Measurements from ENCODE around the gene LSM14B. TPM values are rescaled to one million over a fixed set of nuclear protein-coding genes. Genes with fewer than 3 reads are reported as not detected.
A peak's percentile ranks its signal among the peaks of the same experiment; 100 is the strongest.
"Not testable (repeated sequence)": the region's sequence is repeated elsewhere in the genome, so short reads cannot be mapped to it uniquely, and the experiment has no call there.

Gene LSM14B
- total RNA-seq, 3 donors from 2014 or later (not counting 1 experiment from before 2014, with no cell fraction given) = 41.1 to 56.2 (median 47.3) TPM

DNA sequence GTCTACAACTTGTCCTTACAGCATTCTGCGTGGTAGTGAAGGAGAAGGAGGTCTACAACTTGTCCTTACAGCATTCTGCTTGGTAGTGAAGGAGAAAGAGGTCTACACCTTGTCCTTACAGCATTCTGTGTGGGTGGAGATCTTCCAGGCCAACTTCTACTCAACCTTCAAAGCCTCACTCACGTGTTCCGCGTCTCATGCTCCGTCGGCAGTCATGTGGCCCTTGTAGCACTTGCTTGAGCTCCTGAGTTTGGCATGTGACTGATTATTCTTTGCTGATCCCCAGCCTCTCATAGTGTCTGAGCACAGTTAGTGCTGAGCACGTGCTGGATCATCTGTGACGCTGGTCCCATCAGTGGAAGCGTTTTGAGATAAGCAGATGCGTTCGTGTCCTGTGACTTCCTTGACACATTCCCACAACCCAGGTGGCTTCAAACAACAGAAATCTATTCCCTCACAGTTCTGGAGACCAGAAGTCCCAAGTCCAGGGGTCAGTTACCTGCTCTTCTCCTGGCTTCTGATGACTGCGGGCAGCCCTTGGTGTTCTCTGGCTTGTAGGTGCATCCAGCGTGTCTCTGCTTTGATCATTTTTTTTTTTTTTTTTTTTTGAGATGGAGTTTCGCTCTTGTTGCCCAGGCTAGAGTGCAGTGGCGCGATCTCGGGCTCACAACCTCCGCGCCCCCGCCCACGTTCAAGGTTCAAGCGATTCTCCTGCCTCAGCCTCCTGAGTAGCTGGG, 23.9 kb downstream of the LSM14B start:
- 97% methylated on average over 22 of the region's 22 CpGs for whole genome bisulfite sequencing (ENCODE audit: insufficient coverage)
- no peak for ATAC-seq

DNA sequence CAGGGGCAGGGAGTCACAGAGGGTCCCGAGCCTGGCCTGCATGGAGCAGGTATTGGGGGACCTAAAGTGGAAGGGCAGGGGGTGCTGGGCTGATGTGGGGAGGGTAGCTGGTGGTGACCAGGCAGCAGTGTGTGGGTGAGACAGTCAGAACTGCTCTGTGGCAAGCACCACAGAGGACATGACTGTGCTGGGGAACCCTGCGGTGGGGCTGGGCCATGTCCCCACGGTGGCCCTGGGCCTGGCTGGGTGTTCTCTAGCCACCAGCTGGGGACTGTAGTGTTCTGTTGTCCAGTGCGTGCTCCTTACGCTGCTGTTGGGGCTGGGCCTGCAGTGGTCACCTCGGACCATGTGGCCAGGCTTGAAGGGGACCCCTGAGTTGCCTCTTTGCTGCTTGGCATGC, 24.9 kb downstream of the LSM14B start:
- no peak overlapping the region for H3K27ac ChIP-seq (ENCODE audit: low read length)
- no peak overlapping the region for H3K27ac Mint-ChIP-seq
- intact Hi-C loops (cut with micrococcal nuclease) = no loop called here
- no peaks in the 10 kb centered on the region for H3K36me3 ChIP-seq (ENCODE audit: control insufficient read depth, insufficient read depth, low read length)
- peaks cover 14% of the 10 kb centered on the region for H3K4me1 ChIP-seq (ENCODE audit: control insufficient read depth, insufficient read depth, low read length)
- H3K27me3 Mint-ChIP-seq (ENCODE audit: low read depth in 2 of 2) = no peaks in the 10 kb centered on the region
- no peaks in the 10 kb centered on the region for H3K27me3 ChIP-seq (ENCODE audit: control insufficient read depth, insufficient read depth, low read length)
- no peak for ATAC-seq
- H3K36me3 Mint-ChIP-seq = no peaks in the 10 kb centered on the region
- DNase-seq = no peak
- H3K9me3 Mint-ChIP-seq = no peaks in the 10 kb centered on the region
- H3K9me3 ChIP-seq (ENCODE audit: control insufficient read depth, insufficient read depth, low read length) = no peaks in the 10 kb centered on the region
- no peak overlapping the region for H3K4me3 Mint-ChIP-seq
- H3K4me3 ChIP-seq (ENCODE audit: low read length) = no peak overlapping the region
- TF ChIP-seq, protein P1, sequence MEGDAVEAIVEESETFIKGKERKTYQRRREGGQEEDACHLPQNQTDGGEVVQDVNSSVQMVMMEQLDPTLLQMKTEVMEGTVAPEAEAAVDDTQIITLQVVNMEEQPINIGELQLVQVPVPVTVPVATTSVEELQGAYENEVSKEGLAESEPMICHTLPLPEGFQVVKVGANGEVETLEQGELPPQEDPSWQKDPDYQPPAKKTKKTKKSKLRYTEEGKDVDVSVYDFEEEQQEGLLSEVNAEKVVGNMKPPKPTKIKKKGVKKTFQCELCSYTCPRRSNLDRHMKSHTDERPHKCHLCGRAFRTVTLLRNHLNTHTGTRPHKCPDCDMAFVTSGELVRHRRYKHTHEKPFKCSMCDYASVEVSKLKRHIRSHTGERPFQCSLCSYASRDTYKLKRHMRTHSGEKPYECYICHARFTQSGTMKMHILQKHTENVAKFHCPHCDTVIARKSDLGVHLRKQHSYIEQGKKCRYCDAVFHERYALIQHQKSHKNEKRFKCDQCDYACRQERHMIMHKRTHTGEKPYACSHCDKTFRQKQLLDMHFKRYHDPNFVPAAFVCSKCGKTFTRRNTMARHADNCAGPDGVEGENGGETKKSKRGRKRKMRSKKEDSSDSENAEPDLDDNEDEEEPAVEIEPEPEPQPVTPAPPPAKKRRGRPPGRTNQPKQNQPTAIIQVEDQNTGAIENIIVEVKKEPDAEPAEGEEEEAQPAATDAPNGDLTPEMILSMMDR (IDR thresholded peaks at IDR 0.05) = no peak
- peaks cover 30 to 43% of the 10 kb centered on the region in 2 donors for H3K4me1 Mint-ChIP-seq
- WGBS (ENCODE audit: insufficient coverage) = over 99% methylated on average over 6 of the region's 6 CpGs

More for the DNA sequence above, 23.9 kb downstream of the LSM14B start:
- H3K4me3 ChIP-seq (ENCODE audit: low read length) = no peak overlapping the region
- Mint-ChIP-seq H3K4me3 (peak overlapping the region; percentile 6), H3K9me3 (no peaks in the 10 kb centered on the region), H3K27ac (no peak overlapping the region), H3K27me3 (ENCODE audit: low read depth in 2 of 2) (no peaks in the 10 kb centered on the region), H3K4me1 (peaks cover 40 to 50% of the 10 kb centered on the region in 2 donors), H3K36me3 (no peaks in the 10 kb centered on the region)
- H3K27ac ChIP-seq (ENCODE audit: low read length) = no peak overlapping the region
- TF ChIP-seq, protein P1 (IDR thresholded peaks at IDR 0.05) = no peak
- no peaks in the 10 kb centered on the region for H3K27me3 ChIP-seq (ENCODE audit: control insufficient read depth, insufficient read depth, low read length)
- no peaks in the 10 kb centered on the region for H3K36me3 ChIP-seq (ENCODE audit: control insufficient read depth, insufficient read depth, low read length)
- intact Hi-C loops (cut with micrococcal nuclease) = no loop called here
- no peaks in the 10 kb centered on the region for H3K9me3 ChIP-seq (ENCODE audit: control insufficient read depth, insufficient read depth, low read length)
- peaks cover 23% of the 10 kb centered on the region for H3K4me1 ChIP-seq (ENCODE audit: control insufficient read depth, insufficient read depth, low read length)
- DNase-seq = no peak

DNA sequence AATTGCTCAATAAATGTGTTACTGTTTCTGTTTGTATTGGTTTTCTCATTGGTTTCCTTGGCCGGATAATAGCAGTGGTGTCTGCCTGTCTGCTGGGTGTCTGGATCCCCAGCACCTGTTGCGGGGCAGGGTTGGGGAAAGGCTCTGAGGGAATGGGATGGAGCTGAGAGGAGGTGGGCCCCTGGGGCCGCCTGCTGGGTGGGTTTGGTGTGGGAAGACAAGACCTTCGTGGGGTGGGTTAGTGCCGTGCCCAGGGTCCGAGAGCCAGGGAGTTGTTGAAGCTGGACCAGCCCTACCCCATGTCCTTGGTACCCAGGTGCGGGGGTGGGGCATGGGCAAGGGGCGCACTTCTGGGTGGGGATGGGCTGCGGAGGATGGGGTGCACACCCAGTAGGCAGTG, 25.3 kb downstream of the LSM14B start:
- Histone ChIP-seq H3K4me1 (ENCODE audit: control insufficient read depth, insufficient read depth, low read length) (peaks cover 11% of the 10 kb centered on the region), H3K27ac (ENCODE audit: low read length) (no peak overlapping the region), H3K27me3 (ENCODE audit: control insufficient read depth, insufficient read depth, low read length) (no peaks in the 10 kb centered on the region), H3K4me3 (ENCODE audit: low read length) (no peak overlapping the region), H3K36me3 (ENCODE audit: control insufficient read depth, insufficient read depth, low read length) (no peaks in the 10 kb centered on the region), H3K9me3 (ENCODE audit: control insufficient read depth, insufficient read depth, low read length) (no peaks in the 10 kb centered on the region)
- no peak overlapping the region for H3K4me3 Mint-ChIP-seq
- H3K27me3 Mint-ChIP-seq (ENCODE audit: low read depth in 2 of 2) = no peaks in the 10 kb centered on the region
- no peak for ATAC-seq
- WGBS (ENCODE audit: insufficient coverage) = 98% methylated on average over 9 of the region's 9 CpGs
- H3K36me3 Mint-ChIP-seq = no peaks in the 10 kb centered on the region
- intact Hi-C loops (cut with micrococcal nuclease) = no loop called here
- H3K27ac Mint-ChIP-seq = no peak overlapping the region
- no peaks in the 10 kb centered on the region for H3K9me3 Mint-ChIP-seq
- H3K4me1 Mint-ChIP-seq = peaks cover 28 to 44% of the 10 kb centered on the region in 2 donors
- TF ChIP-seq, protein P1 (IDR thresholded peaks at IDR 0.05) = no peak
- DNase-seq = no peak

DNA sequence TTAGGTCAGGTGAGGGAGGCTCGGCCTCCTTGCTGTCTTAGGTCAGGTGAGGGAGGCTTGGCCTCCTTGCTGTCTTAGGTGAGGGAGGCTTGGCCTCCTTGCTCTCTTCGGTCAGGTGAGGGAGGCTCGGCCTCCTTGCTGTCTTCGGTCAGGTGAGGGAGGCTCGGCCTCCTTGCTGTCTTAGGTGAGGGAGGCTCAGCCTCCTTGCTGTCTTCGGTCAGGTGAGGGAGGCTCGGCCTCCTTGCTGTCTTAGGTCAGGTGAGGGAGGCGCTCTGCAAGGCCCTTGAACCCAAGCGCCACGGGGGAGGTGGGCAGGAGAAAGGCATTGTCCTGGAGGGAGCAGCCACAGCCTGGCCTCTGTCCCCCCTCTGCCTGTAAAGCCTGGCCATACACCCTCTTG, 26.1 kb downstream of the LSM14B start:
- H3K36me3 ChIP-seq (ENCODE audit: control insufficient read depth, insufficient read depth, low read length); H3K4me3 Mint-ChIP-seq; H3K27ac ChIP-seq (ENCODE audit: low read length); H3K4me3 ChIP-seq (ENCODE audit: low read length); H3K9me3 Mint-ChIP-seq; H3K27me3 Mint-ChIP-seq (ENCODE audit: low read depth in 2 of 2); intact Hi-C loops (cut with micrococcal nuclease); H3K27me3 ChIP-seq (ENCODE audit: control insufficient read depth, insufficient read depth, low read length); H3K36me3 Mint-ChIP-seq; ATAC-seq; DNase-seq; H3K27ac Mint-ChIP-seq; H3K9me3 ChIP-seq (ENCODE audit: control insufficient read depth, insufficient read depth, low read length): not testable (repeated sequence)
- WGBS (ENCODE audit: insufficient coverage) = 95% methylated on average over 9 of the region's 10 CpGs
- H3K4me1 Mint-ChIP-seq = peaks cover 28 to 44% of the 10 kb centered on the region in 2 donors
- peaks cover 11% of the 10 kb centered on the region for H3K4me1 ChIP-seq (ENCODE audit: control insufficient read depth, insufficient read depth, low read length)
